ENCODE data around the gene CEP95.
"Not testable (repeated sequence)": the region's sequence is repeated elsewhere in the genome, so short reads cannot be mapped to it uniquely, and the experiment has no call there.

CEP95 gene

DNA sequence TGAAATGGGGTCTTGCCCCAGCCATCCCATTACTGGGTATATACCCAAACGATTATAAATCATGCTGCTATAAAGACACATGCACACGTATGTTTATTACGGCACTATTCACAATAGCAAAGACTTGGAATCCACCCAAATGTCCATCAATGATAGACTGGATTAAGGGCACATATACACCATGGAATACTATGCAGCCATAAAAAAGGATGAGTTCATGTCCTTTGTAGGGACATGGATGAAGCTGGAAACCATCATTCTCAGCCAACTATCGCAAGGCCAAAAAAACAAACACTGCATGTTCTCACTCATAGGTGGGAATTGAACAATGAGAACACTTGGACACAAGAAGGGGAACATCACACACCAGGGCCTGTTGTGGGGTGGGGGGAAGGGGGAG lies 70.2 kb downstream of the CEP95 start:
- not testable (repeated sequence) for DNase-seq

DNA sequence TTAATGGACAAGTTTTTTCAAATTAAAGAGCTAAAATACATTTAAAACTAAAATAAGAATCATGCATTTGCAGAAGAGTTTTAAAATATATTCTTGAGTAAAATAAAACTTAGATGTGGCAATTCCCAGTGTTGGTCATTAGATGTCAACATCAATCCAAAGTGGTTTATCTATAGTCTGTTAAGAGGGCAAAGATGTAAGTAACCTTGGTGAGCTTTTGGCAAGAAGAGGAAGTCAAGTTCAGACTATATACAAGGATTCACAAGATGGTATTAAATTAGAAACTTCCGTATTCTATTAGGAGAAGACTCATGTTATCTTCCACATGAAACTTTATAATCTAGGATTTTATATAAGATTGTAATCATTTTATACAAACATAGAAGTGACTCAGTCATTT lies 73.1 kb downstream of the CEP95 start:
- no peak for DNase-seq

GRCh38 chr17:64580384-64581315 lies 73.9 kb downstream of the CEP95 start:
- no peak for DNase-seq

DNA sequence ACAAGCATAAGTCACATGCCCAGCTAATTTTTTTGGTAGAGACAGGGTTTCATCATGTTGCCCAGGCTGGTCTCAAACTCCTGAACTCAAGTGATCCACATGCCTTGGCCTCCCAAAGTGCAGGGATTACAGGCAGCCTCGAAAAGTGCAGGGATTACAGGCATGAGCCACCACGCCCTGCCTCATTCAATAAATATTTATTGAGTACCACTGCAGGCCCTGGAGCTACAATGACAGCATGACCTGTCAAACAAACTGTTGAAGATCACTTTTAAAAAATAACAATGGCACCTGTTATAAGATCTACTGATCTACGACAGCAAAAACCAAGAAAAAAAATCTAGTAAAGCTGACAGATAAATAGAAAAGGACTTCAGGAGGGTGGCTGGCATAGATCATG lies 76.3 kb downstream of the CEP95 start:
- DNase-seq = no peak

GRCh38 chr17:64585146-64585545 lies 78.4 kb downstream of the CEP95 start:
- no peak for DNase-seq
